RWPE1 (cell line): ENCODE measurements around the gene WDFY4.

Experiments used
- CTCF ChIA-PET: fragments of 350-600 bp; sonication (Branson Sonifier 250); formaldehyde crosslinking; extraction: SDS; loops from one replicate; lab custom pipeline; 2021; lab: Yijun Ruan, JAX
- POLR2A ChIA-PET: fragments of 400-600 bp; formaldehyde crosslinking; extraction: SDS; loops from one replicate; lab custom pipeline; 2020; ENCODE audit warnings: antibody characterized with exemption; ENCODE audit not compliant: low non-redundant PET; lab: Yijun Ruan, JAX
- DNase-seq: peaks from one replicate; pipeline ENCODE4 v3.0.0; 2012; ENCODE audit warnings: low spot score
- H3K27ac ChIP-seq: fragments of 450-650 bp; 2 replicates; pipeline ENCODE4 v1.5.1; 2017
- TF ChIP-seq, protein P1 (sequence below): fragments of 450-650 bp; conservative IDR thresholded peaks from 2 replicates; pipeline ENCODE4 v1.5.1; 2017; ENCODE audit warnings: low read depth, mild to moderate bottlenecking

The WDFY4 gene

DNA sequence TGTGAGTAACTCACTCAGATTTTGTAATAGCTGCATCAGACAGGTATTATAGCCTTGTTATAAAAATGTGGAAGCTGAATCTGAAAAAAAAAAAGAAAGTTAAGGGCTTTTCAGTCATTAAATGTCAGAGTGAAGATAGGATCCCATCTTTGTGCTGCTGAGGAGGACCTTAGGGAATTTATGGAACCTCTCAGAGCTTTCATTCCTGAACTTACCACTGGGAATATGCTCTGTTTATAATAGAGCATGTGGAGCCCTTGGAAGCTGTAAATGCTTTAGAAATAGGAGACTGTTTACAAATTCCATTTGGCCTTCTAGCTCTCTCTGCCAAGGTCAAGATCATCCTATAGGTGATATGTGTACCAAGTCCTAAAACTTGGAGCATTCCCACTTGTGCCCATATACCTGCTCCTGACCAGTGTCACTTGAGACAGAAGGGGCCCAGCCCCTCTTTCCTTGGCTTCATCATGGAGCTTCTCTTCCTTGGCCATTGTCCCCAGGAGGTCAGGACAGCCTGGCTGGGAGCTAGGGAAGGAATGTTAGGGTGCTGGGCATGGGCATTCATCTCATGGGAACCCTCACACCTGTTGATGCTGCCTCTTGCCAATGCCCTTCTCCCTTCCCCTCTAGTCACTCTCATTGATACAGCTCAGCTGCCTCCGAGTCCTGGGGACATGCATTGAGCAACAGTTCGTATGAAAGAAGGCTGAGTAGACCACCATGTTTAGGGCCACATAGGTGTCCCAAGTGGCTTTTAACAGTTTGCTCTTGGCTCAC lies 149.7 kb downstream of the WDFY4 start:
- TF ChIP-seq, protein P1, sequence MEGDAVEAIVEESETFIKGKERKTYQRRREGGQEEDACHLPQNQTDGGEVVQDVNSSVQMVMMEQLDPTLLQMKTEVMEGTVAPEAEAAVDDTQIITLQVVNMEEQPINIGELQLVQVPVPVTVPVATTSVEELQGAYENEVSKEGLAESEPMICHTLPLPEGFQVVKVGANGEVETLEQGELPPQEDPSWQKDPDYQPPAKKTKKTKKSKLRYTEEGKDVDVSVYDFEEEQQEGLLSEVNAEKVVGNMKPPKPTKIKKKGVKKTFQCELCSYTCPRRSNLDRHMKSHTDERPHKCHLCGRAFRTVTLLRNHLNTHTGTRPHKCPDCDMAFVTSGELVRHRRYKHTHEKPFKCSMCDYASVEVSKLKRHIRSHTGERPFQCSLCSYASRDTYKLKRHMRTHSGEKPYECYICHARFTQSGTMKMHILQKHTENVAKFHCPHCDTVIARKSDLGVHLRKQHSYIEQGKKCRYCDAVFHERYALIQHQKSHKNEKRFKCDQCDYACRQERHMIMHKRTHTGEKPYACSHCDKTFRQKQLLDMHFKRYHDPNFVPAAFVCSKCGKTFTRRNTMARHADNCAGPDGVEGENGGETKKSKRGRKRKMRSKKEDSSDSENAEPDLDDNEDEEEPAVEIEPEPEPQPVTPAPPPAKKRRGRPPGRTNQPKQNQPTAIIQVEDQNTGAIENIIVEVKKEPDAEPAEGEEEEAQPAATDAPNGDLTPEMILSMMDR: no peak
- POLR2A ChIA-PET: no interaction called here
- CTCF ChIA-PET: interaction anchor here (0.6 kb wide), 1 partner anchor 874 kb away, joined by 3 read pairs; no protein-coding TSS in a partner anchor
- no peak for DNase-seq
- no peak overlapping the region for H3K27ac ChIP-seq

DNA sequence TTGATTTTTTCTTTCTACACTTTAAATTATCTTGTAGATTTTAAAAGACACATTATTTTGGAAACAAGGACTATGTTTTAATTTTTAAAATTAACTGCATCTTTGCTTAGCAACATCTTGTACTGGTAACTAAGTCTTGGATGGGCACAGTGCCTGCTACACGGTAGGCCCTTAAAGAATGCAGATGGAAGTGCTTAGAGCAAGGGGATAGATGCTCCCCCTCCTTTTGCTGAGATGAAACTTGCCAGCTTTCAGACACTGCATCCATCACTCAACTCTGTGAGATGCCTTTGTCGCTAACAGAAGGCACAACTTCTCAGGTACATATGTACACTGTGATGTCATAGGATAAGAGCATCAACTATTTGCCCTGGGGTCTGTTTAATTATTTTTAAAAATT lies 151.1 kb downstream of the WDFY4 start:
- POLR2A ChIA-PET: no interaction called here
- CTCF ChIA-PET: no interaction called here
- no peak overlapping the region for H3K27ac ChIP-seq
- DNase-seq: no peak
- TF ChIP-seq, protein P1: no peak

DNA sequence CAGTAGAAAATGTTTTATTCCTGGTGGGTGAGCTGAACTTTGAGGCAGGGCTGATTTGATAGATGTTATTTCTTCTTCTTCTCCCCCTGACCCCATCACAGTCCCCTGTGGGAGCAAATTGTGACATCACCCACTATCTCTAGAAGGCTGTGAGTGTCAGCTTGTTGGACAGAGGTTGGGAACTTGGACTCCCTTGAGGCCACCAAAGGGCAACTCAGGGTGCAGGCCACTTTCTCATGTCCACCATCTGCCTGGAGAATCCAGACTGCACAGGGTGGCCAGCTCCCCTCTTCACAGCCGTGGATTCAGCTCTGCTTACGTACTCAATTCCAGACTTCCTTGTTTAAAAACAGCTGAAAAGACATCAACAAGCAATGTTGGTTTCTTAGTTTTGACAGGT lies 151.9 kb downstream of the WDFY4 start:
- DNase-seq: no peak
- TF ChIP-seq, protein P1: no peak
- no peak overlapping the region for H3K27ac ChIP-seq
- ChIA-PET POLR2A (no interaction called here), CTCF (interaction anchor here (0.8 kb wide), 1 partner anchor 1621 kb away, joined by 4 read pairs; no protein-coding TSS in a partner anchor)

DNA sequence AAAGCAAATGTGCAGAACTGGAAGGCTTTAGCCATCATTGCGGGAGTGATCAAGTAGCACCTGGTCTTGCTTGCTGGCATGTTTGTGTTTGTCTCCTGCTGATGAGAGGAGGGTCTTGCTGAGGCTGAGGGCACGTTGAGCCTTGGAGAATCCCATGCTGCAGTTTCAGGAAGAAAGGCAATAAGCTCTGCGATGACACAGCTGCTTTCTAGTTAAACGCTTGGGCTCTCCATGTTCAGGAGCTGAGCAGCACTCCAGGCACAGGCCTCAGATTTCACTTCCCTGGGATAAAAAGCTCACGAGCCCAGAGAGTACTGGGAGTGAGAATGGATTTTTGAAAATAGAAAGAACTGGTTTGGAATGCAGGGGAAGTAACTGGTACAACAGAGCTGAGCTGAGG lies 154.2 kb downstream of the WDFY4 start:
- TF ChIP-seq, protein P1: no peak
- CTCF ChIA-PET: no interaction called here
- POLR2A ChIA-PET: no interaction called here
- DNase-seq: no peak
- H3K27ac ChIP-seq: no peak overlapping the region

DNA sequence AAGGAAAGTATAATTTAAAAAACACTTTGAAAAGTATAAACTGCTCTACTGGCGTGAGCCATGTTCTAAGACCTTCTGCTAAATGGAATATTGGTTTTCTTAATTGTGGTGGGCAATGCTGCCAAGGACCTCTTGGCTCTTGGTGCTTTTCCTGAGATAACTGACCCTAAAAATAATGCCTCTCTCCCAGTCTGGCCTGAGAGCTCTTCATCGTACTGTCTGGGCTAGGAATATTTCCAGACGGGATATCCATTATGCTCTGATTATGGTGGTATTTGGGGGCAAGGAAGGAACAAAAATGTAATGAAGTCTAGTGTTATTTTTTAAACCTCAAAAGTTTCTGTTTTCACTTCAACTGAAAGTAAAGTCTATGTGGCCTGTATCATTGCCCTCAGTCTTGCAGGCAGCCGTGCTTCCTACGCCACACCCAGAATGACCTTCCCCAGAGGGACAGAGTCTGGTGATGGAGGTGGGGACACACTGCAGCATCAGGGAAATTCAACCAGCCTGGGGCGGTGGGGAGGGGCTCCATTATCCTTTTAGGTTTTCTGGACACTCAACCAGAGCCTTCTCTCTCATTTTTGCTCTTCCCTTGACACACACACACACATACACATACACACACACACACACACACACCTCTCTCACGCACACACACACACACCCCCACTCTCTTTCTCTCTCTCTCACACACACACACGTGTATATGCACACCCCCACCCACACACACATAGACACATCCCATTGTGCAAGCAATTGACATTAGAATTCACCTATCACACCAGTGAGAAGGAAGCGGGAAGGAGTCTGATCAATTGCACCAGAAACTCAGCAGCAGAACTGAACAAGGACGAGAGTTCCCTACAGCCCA lies 155.4 kb downstream of the WDFY4 start:
- DNase-seq: no peak
- TF ChIP-seq, protein P1: no peak
- no peak overlapping the region for H3K27ac ChIP-seq
- POLR2A ChIA-PET: no interaction called here
- CTCF ChIA-PET: interaction anchor here (0.6 kb wide), 1 partner anchor 136 kb away, joined by 3 read pairs; no protein-coding TSS in a partner anchor

DNA sequence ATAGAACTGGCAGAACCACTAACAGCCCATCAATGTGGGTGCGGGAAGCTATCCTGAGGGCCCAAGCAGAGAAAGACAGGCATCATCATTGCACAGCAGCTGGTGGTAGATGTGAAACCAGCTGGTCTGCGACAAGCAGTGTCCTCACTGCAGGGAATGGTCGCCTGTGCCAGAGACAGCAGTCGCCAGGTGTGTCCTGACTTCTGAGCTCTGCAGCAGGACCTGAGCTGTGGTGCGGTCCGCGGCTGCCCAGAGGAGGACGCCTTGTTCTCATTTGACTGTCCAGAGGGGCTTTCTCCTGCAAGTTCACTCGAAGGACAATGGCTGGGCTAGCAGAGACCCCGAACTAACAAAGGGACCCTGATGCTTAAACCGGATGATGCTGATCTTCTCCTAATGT lies 157.6 kb downstream of the WDFY4 start:
- CTCF ChIA-PET: interaction anchor here (0.7 to 1.1 kb wide), 2 partner anchors 13 to 65 kb away, joined by 3 to 8 read pairs; no protein-coding TSS in a partner anchor
- POLR2A ChIA-PET: no interaction called here
- TF ChIP-seq, protein P1: no peak
- H3K27ac ChIP-seq: no peak overlapping the region
- DNase-seq: no peak
